ENCODE data around the gene ANKS3.

DNA sequence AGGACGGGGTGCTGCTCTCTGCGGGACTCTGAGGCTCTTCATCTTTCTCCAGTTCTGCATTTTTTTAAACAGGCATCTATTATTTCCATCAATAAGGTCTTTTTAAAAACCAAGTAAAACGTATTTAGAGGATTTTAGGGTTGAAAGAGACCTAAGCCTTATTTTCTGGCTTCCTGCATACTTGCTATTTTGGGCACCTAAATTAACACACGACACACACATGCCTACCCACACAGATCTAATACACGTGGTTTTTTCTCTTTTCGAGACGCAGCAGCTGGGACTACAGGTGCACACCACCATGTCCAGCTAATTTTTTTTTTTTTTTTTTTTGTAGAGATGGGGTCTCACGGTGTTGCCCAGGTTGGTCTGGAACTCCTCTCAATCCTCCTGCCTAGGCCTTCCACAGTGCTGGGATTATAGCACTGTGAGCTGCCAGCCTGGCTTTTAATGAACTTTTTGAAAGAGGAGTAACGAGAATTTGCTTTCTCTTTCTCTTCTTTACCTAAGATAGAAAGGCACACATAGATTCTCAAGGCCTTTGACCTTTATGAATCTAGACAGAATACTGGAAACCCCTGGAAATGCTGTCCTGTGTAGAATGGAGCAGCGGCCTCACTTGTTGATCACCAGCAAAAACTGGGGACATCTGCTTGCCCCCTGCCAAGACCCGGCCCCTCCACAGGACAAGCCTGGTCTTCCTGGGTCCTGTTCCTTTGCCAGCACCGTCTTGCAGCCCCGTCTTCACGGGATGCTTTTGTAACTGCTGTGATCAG, 14.0 kb upstream of the ANKS3 start:
- TF ChIP-seq, protein P1, sequence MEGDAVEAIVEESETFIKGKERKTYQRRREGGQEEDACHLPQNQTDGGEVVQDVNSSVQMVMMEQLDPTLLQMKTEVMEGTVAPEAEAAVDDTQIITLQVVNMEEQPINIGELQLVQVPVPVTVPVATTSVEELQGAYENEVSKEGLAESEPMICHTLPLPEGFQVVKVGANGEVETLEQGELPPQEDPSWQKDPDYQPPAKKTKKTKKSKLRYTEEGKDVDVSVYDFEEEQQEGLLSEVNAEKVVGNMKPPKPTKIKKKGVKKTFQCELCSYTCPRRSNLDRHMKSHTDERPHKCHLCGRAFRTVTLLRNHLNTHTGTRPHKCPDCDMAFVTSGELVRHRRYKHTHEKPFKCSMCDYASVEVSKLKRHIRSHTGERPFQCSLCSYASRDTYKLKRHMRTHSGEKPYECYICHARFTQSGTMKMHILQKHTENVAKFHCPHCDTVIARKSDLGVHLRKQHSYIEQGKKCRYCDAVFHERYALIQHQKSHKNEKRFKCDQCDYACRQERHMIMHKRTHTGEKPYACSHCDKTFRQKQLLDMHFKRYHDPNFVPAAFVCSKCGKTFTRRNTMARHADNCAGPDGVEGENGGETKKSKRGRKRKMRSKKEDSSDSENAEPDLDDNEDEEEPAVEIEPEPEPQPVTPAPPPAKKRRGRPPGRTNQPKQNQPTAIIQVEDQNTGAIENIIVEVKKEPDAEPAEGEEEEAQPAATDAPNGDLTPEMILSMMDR (IDR thresholded peaks at IDR 0.05), result no peak
- TF ChIP-seq POLR2A (IDR thresholded peaks at IDR 0.05), result no peak
